ENCODE data around the gene MGMT.

The MGMT gene

DNA sequence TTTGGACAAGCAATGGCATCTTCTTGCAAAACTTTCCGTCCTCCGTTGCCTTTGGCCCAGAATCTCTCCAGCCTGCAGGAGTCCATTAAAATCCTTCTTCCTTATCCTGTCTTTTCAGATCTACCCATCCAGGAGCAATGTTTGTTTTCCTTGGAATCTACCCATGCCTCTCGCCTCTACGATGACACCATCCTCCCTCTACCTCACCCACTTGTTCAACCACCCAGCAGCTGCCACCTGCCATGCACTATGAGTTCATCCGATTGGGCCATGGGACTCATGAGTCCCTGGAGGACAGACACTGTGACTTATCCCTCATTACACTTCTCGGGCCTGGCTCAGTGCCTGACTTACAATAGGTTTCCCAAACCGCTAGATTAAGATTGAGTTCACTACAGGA, 26.8 kb upstream of the MGMT start:
- Histone ChIP-seq H4K20me1 (no peaks in the 10 kb centered on the region), H3K27ac (no peak overlapping the region), H3K9ac (no peak overlapping the region), H3K4me3 (no peak overlapping the region), H3K9me3 (peaks cover 25% of the 10 kb centered on the region), H3K36me3 (no peaks in the 10 kb centered on the region), H3K4me1 (peaks cover 16% of the 10 kb centered on the region), H3K4me2 (peak overlapping the region; percentile 12; the same call in 1 of the 2 replicates), H3K27me3 (no peaks in the 10 kb centered on the region)
- no peak for TF ChIP-seq Cebpa-rat (IDR thresholded peaks at IDR 0.05)

GRCh38 chr10:129440722-129441316, 26.2 kb upstream of the MGMT start:
- Histone ChIP-seq H3K27me3 (no peaks in the 10 kb centered on the region), H3K4me2 (peak overlapping the region; percentile 12; the same call in 1 of the 2 replicates), H3K4me3 (no peak overlapping the region), H3K9me3 (peaks cover 19% of the 10 kb centered on the region), H3K4me1 (peaks cover 14% of the 10 kb centered on the region; the same call in 1 of the 2 replicates), H3K9ac (no peak overlapping the region), H4K20me1 (no peaks in the 10 kb centered on the region), H3K36me3 (no peaks in the 10 kb centered on the region), H3K27ac (no peak overlapping the region)
- TF ChIP-seq Cebpa-rat (IDR thresholded peaks at IDR 0.05) = no peak

DNA sequence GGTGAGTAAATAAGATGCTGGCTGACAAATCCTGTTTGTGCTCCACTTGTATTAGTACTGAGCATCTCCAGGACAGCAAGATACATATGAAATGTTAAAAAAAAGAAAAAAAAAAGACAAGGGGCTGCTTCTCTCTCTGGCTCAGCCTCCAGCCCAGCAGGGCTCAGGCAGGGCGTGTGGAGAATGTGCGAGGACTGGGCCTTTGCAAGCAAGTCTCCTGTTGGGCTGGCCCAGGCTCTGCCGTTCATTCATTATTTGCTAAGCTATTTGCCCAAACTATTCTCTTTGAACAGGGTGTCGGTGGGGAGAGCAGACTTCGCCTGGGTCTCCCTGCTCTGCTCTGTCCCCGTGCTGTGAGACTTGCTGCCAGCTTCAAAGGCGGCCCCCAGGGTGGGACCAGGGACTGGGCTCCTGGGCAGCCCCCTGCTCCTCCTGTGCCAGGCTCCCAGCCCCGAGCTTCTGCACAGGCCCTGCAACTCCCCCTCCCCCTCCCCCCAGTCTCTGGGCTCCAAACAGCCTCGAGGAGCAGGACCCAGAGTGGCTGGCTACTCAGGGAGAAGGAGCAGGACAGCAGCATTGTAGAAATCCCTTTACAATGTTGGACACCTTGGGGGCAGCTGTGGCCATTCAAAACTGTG, 25.6 kb upstream of the MGMT start:
- TF ChIP-seq Cebpa-rat (IDR thresholded peaks at IDR 0.05) = no peak
- Histone ChIP-seq H3K4me3 (no peak overlapping the region), H3K9ac (no peak overlapping the region), H3K36me3 (no peaks in the 10 kb centered on the region), H3K9me3 (peaks cover 12% of the 10 kb centered on the region), H3K27me3 (no peaks in the 10 kb centered on the region), H3K4me2 (no peak overlapping the region), H3K27ac (no peak overlapping the region), H4K20me1 (no peaks in the 10 kb centered on the region), H3K4me1 (peaks cover 14% of the 10 kb centered on the region; the same call in 1 of the 2 replicates)

DNA sequence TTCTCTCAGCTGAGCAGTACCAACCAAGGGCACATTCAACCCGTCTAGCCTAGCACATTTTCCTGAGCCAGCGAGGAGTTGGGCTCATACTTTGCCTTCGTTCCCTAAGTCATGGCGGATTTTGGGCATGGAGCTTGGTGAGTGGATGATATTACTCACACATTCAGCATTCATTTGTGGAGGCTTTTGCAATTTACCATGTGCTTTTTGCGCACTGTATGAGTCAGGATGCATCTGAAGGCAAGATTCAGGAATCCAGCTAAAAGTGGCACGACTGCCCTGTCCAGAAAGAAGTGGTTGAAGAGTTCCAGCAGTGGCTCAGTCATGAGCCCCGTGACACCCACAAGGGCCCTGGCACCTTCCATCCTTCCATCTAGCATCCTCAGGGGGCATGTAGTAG, 24.2 kb upstream of the MGMT start:
- Histone ChIP-seq H3K4me1 (peaks cover 14% of the 10 kb centered on the region; the same call in 1 of the 2 replicates), H3K9ac (no peak overlapping the region), H4K20me1 (no peaks in the 10 kb centered on the region), H3K4me3 (no peak overlapping the region), H3K36me3 (no peaks in the 10 kb centered on the region), H3K27me3 (no peaks in the 10 kb centered on the region), H3K27ac (no peak overlapping the region), H3K9me3 (no peaks in the 10 kb centered on the region), H3K4me2 (no peak overlapping the region)
- no peak for TF ChIP-seq Cebpa-rat (IDR thresholded peaks at IDR 0.05)

- Histone ChIP-seq H3K27ac (no peak overlapping the region), H3K4me2 (no peak overlapping the region), H3K27me3 (no peaks in the 10 kb centered on the region), H4K20me1 (no peaks in the 10 kb centered on the region), H3K9me3 (no peaks in the 10 kb centered on the region), H3K9ac (no peak overlapping the region), H3K4me1 (peaks cover 14% of the 10 kb centered on the region; the same call in 1 of the 2 replicates), H3K4me3 (no peak overlapping the region), H3K36me3 (no peaks in the 10 kb centered on the region)
- no peak for TF ChIP-seq Cebpa-rat (IDR thresholded peaks at IDR 0.05)
Observed at GRCh38 chr10:129444359-129444758, 22.7 kb upstream of the MGMT start.

- Histone ChIP-seq H4K20me1 (no peaks in the 10 kb centered on the region), H3K9me3 (no peaks in the 10 kb centered on the region), H3K36me3 (no peaks in the 10 kb centered on the region), H3K4me2 (no peak overlapping the region), H3K27me3 (no peaks in the 10 kb centered on the region), H3K9ac (no peak overlapping the region), H3K4me3 (no peak overlapping the region), H3K27ac (no peak overlapping the region), H3K4me1 (peaks cover 8% of the 10 kb centered on the region; the same call in 1 of the 2 replicates)
- no peak for TF ChIP-seq Cebpa-rat (IDR thresholded peaks at IDR 0.05)
Observed at GRCh38 chr10:129445436-129446182, 21.4 kb upstream of the MGMT start.

GRCh38 chr10:129446183-129446581, 20.9 kb upstream of the MGMT start:
- H3K27me3 ChIP-seq = no peaks in the 10 kb centered on the region
- H3K9ac ChIP-seq = no peak overlapping the region
- H3K9me3 ChIP-seq = no peaks in the 10 kb centered on the region
- TF ChIP-seq Cebpa-rat (IDR thresholded peaks at IDR 0.05) = no peak
- no peaks in the 10 kb centered on the region for H4K20me1 ChIP-seq
- H3K36me3 ChIP-seq = no peaks in the 10 kb centered on the region
- no peak overlapping the region for H3K4me2 ChIP-seq
- H3K4me1 ChIP-seq = 0 out of 2 replicates have a peak, but pooled peaks cover 7% of the 10 kb centered on the region
- no peak overlapping the region for H3K27ac ChIP-seq
- no peak overlapping the region for H3K4me3 ChIP-seq

GRCh38 chr10:129447486-129447885, 19.6 kb upstream of the MGMT start:
- Histone ChIP-seq H3K27ac (no peak overlapping the region), H3K27me3 (no peaks in the 10 kb centered on the region), H4K20me1 (no peaks in the 10 kb centered on the region), H3K4me3 (no peak overlapping the region), H3K4me1 (0 out of 2 replicates have a peak, but pooled peaks cover 1% of the 10 kb centered on the region), H3K9ac (no peak overlapping the region), H3K9me3 (peaks cover 3% of the 10 kb centered on the region; the same call in 1 of the 2 replicates), H3K36me3 (no peaks in the 10 kb centered on the region), H3K4me2 (no peak overlapping the region)
- no peak for TF ChIP-seq Cebpa-rat (IDR thresholded peaks at IDR 0.05)

- H3K9ac ChIP-seq = no peak overlapping the region
- H3K36me3 ChIP-seq = no peaks in the 10 kb centered on the region
- peaks cover 5% of the 10 kb centered on the region; the same call in 1 of the 2 replicates for H3K9me3 ChIP-seq
- H3K27me3 ChIP-seq = no peaks in the 10 kb centered on the region
- no peak for TF ChIP-seq Cebpa-rat (IDR thresholded peaks at IDR 0.05)
- no peak overlapping the region for H3K4me2 ChIP-seq
- H3K4me3 ChIP-seq = no peak overlapping the region
- H3K27ac ChIP-seq = no peak overlapping the region
- no peaks in the 10 kb centered on the region for H3K4me1 ChIP-seq
- H4K20me1 ChIP-seq = no peaks in the 10 kb centered on the region
Observed at GRCh38 chr10:129448086-129448485, 19.0 kb upstream of the MGMT start.

DNA sequence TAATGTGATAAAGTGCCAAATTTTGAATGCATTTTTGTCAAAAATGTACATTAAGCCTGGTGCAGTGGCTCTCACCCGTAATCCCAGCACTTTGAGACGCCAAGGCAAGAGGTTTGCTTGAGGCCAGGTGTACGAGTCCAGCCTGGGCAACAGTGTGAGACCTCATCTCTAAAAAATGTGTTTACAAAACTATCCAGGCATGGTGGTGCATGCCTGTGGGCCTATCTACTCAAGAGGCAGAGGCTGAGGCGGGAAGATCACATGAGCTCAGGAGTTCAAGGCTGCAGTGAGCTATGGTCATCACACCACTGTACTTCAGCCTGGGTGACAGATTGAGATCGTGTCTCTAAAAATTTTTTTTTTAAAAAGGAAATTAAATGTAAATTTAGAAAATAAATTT, 18.5 kb upstream of the MGMT start:
- H3K4me2 ChIP-seq = no peak overlapping the region
- peaks cover 5% of the 10 kb centered on the region; the same call in 1 of the 2 replicates for H3K9me3 ChIP-seq
- H3K27ac ChIP-seq = no peak overlapping the region
- H3K4me3 ChIP-seq = no peak overlapping the region
- TF ChIP-seq Cebpa-rat (IDR thresholded peaks at IDR 0.05) = no peak
- no peaks in the 10 kb centered on the region for H3K4me1 ChIP-seq
- H3K36me3 ChIP-seq = no peaks in the 10 kb centered on the region
- no peak overlapping the region for H3K9ac ChIP-seq
- no peaks in the 10 kb centered on the region for H3K27me3 ChIP-seq
- H4K20me1 ChIP-seq = no peaks in the 10 kb centered on the region

All from BLaER1 (cell line).